ENCODE results near the gene CTNNBL1.

DNA sequence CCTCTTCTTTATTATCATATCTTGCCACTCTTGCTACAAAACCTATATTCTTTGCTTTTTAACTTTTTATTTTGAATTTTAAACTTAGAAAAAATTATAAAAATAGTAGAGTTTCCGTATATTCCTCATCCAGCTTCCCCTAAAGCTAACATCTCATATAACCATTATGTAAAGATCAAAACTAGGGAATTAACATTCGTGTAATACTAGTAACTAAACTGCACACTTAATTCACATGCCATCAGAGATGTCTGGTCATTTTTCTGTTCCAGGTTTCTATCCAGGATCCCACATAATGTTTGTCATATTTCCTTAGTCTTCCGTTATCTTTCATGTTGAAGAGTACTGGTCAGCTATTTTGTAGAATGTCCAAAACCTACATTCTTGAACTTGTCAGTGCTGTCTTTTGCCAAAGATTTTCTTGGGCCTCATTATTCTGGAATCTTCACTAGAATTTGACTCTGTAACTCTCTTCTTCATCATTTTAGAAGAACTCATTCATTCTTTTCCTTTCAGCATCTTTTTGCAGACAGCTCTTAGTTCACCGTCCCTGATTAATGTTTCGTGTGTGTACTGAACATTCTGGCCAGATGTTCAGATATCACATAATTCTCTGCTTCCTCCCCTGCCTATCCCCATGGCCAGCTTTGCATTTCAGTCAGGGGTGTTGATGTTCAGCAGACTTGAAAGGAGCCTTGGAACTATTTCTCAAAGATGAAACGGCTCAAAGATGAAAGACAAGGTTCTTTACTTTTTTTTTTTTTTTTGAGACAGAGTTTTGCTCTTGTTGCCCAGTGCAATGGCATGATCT, 9.4 kb downstream of the CTNNBL1 start:
- TF ChIP-seq CTCF (IDR thresholded peaks at IDR 0.05; ENCODE audit: low read depth, low read length), result no peak
- no peak for TF ChIP-seq POLR2A (IDR thresholded peaks at IDR 0.05; ENCODE audit: extremely low read depth, insufficient read length)
- no peak for TF ChIP-seq MYC (IDR thresholded peaks at IDR 0.05; ENCODE audit: low read depth, low read length)
- TF ChIP-seq MAX (IDR thresholded peaks at IDR 0.05; ENCODE audit: low read depth, low read length), result no peak

Measured in NB4 (cell line).